GM13977 (cell line): ENCODE measurements around the gene E4F1.

ENCODE experiments used
- DNase-seq: peaks from one replicate; pipeline ENCODE4 v3.0.0; 2012; ENCODE audit warnings: low spot score
- CTCF ChIP-seq: IDR thresholded peaks from 2 replicates; pipeline ENCODE4 v1.5.1; 2012; ENCODE audit warnings: mild to moderate bottlenecking, control low read depth; ENCODE audit not compliant: insufficient read depth; ENCODE audit errors: extremely low read depth, missing control alignments
- in situ Hi-C: fragments of 300-500 bp; cut with MboI; formaldehyde crosslinking; loops from one replicate; pipeline ENCODE4 v1.12.0; 2022; ENCODE audit warnings: low sequenced_read_pairs, low pct_unique_long_range_greater_than_20kb, mixed read lengths, inconsistent platforms; ENCODE audit not compliant: unreplicated experiment

Gene E4F1

GRCh38 chr16:2280461-2280860 is 57.1 kb downstream of the E4F1 start:
- TF ChIP-seq CTCF = no peak
- in situ Hi-C loops = no loop called here
- DNase-seq = no peak

GRCh38 chr16:2280981-2281542 is 57.7 kb downstream of the E4F1 start:
- no peak for TF ChIP-seq CTCF
- in situ Hi-C loops = no loop called here
- DNase-seq = no peak

- DNase-seq = no peak
- no peak for TF ChIP-seq CTCF
- in situ Hi-C loops = no loop called here
These were observed 58.9 kb downstream of the E4F1 start for GRCh38 chr16:2282262-2282661.

- in situ Hi-C loops = no loop called here
- no peak for DNase-seq
- TF ChIP-seq CTCF = no peak
These were observed 59.6 kb downstream of the E4F1 start for GRCh38 chr16:2282866-2283555.

GRCh38 chr16:2284001-2284770 is 60.8 kb downstream of the E4F1 start:
- no peak for TF ChIP-seq CTCF
- in situ Hi-C loops = no loop called here
- DNase-seq = no peak

- DNase-seq = no peak
- no peak for TF ChIP-seq CTCF
- in situ Hi-C loops = no loop called here
These were observed 61.6 kb downstream of the E4F1 start for GRCh38 chr16:2284797-2285576.
